GM21576 (cell line): Measurements from ENCODE around the gene RITA1.

ENCODE experiments used
- ATAC-seq: cut with Tn5 transposase; IDR thresholded peaks from one replicate; pipeline ENCODE4 v1.9.1; 2021; ENCODE audit warnings: mild to moderate bottlenecking, moderate library complexity; ENCODE audit not compliant: unreplicated experiment

Gene RITA1

DNA sequence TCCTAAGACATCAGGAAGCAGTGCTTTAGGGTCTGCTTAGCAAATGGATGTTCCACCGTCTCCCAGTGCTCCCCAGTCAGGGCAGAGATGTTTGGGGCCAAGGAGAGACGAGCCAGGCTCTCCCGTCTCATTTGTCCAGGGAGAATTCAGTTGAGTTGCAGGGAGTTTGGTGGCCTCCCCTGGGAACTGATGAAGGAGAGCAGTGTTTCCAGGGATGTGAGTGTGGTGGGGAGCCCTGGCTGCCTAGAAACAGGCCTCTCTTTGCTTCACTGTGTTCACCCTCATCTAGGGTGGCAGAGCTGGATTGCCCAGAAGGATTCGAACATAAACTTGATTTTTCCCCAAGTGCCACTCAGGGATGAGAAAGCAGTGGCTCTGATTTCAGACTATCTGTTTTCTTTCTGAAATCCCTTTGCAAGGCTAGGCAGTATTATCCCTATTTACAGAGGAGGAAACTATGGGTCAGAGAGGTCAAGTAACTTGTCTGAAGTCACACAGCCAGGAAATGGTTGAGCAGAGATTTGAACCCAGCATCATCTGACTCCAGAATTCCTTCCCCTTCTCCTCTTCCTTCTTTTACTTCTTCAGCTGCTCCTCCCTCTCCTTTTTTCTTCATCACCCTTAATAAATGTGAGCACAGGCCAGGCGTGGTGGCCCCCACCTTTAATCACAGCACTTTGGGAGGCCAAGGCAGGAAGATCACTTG lies 42.3 kb downstream of the RITA1 start:
- no peak for ATAC-seq

GRCh38 chr12:113228394-113229028 lies 43.0 kb downstream of the RITA1 start:
- ATAC-seq = no peak

GRCh38 chr12:113230315-113231234 lies 45.1 kb downstream of the RITA1 start:
- ATAC-seq = no peak

DNA sequence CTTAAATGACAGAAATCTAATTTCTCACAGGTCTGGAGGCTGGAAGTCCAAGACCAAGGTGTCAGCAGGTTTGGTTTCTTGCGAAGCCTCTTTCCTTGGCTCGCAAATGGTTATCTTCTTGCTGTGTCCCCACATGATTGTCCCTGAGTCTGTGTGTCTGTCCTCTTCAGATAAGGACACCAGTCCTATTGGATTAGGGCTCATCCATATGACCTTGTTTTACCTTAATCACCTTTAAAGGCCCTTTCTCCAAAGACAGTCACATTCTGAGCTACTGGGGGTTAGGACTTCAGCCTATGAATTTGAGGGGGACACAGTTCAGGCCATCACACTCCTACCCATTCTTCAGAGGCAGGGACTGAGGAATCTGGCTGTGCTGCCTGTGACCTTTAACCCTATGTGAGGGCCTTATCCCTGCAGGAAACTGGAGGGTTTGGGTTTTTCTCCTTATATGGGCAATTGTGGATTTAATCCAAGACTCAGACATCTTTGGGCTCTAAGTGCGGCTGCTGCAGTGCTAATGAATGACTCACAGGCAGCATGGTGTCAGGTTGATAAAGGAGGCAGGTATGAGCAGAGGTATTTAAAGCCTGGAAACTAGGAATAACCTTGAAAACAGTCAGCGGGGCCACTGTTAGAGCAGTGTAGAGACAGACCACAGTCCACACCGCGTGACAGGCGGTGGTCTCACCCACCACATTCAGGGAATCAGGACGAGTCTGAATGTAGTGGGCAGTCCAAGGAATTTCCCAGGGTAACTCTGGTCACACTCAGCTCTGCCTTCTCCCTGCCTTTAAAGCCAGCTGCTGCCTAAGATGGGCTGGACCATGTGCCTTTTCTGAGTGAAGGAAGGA lies 45.9 kb downstream of the RITA1 start:
- no peak for ATAC-seq

- no peak for ATAC-seq
These were observed 46.7 kb downstream of the RITA1 start for GRCh38 chr12:113232089-113232839.

GRCh38 chr12:113232840-113233585 lies 47.5 kb downstream of the RITA1 start:
- peak; percentile 62 for ATAC-seq

DNA sequence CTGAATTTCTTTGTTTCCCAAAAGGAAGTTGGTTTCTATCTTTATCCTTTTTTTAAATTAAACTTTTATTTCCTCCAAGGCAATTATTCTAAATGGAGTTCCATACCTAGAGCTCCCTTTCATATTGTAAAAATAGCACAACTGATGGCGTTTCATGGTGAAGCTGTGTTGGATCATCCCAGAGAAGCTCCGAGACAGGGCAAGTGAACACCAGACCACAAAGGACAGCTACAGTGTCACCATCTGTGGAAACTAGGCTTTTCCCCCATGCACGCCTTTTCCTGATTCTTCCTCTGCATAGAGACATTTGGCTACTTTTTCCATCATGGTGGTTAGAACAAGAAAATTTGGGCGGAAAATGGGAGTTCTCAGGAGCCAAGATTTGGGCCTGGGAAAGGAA lies 48.4 kb downstream of the RITA1 start:
- no peak for ATAC-seq

- no peak for ATAC-seq
These were observed 49.0 kb downstream of the RITA1 start for GRCh38 chr12:113234483-113234882.

- ATAC-seq = no peak
These were observed 50.5 kb downstream of the RITA1 start for GRCh38 chr12:113235976-113236375.

GRCh38 chr12:113236539-113237399 lies 51.2 kb downstream of the RITA1 start:
- no peak for ATAC-seq

GRCh38 chr12:113237748-113238147 lies 52.2 kb downstream of the RITA1 start:
- ATAC-seq = no peak

GRCh38 chr12:113238309-113238708 lies 52.8 kb downstream of the RITA1 start:
- ATAC-seq = no peak

- no peak for ATAC-seq
These were observed 53.8 kb downstream of the RITA1 start for GRCh38 chr12:113239288-113239771.

GRCh38 chr12:113239811-113240331 lies 54.4 kb downstream of the RITA1 start:
- ATAC-seq = no peak

DNA sequence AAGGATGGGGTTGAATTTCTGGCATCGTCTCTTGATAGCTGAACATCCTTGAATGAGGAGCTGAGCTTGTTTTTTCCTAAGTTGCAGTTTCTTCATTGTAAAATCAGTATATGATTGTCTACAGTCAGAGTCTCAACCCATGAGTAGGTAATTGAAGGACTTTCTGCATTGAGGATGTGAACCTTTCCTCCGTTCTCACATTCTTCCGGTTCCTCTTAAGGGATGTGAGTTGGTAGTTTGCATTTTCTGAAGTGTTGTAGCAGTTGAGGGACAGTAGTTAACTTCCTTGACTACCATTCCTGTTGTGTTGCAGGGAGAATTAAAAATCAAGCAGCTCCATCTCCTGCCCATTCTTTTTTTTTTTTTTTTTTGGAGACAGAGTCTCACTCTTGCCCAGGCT lies 54.9 kb downstream of the RITA1 start:
- ATAC-seq = no peak

- no peak for ATAC-seq
These were observed 55.9 kb downstream of the RITA1 start for GRCh38 chr12:113241191-113242025.
